Measurements from ENCODE around the gene ZNF335. TPM values are rescaled to one million over a fixed set of nuclear protein-coding genes. Genes with fewer than 3 reads are reported as not detected.
"Not testable (repeated sequence)": the region's sequence is repeated elsewhere in the genome, so short reads cannot be mapped to it uniquely, and the experiment has no call there.

Gene ZNF335
- total RNA-seq, 1 donor from 2014 or later: 16.0 TPM

GRCh38 chr20:45993197-45993951 is 21.4 kb upstream of the ZNF335 start:
- TF ChIP-seq, protein P1, sequence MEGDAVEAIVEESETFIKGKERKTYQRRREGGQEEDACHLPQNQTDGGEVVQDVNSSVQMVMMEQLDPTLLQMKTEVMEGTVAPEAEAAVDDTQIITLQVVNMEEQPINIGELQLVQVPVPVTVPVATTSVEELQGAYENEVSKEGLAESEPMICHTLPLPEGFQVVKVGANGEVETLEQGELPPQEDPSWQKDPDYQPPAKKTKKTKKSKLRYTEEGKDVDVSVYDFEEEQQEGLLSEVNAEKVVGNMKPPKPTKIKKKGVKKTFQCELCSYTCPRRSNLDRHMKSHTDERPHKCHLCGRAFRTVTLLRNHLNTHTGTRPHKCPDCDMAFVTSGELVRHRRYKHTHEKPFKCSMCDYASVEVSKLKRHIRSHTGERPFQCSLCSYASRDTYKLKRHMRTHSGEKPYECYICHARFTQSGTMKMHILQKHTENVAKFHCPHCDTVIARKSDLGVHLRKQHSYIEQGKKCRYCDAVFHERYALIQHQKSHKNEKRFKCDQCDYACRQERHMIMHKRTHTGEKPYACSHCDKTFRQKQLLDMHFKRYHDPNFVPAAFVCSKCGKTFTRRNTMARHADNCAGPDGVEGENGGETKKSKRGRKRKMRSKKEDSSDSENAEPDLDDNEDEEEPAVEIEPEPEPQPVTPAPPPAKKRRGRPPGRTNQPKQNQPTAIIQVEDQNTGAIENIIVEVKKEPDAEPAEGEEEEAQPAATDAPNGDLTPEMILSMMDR (conservative IDR thresholded peaks at IDR 0.05; ENCODE audit: low read depth, low read length): no peak
- H3K4me3 ChIP-seq (ENCODE audit: low read depth, low read length): no peak overlapping the region
- DNase-seq (ENCODE audit: low read depth): peak; percentile 20

DNA sequence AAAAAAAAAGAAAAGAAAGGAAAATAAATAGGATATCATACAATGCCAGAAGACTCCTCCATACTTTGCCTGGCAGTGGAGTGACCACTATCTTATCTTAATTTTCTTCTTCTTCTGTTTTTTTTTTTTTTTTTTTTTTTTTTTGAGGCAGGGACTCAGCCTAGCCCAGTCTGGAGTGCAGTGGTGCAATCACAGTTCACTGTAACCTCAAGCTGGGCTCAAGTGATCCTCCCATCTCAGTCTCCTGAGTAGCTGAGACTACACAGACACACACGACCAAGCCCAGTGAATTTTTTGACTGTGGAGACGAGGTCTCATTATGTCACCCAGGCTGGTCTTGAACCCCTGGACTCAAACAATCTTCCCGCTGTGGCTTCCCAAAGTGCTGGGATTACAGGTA is 19.6 kb upstream of the ZNF335 start:
- H3K4me3 ChIP-seq (ENCODE audit: low read depth, low read length): no peak overlapping the region
- TF ChIP-seq, protein P1 (conservative IDR thresholded peaks at IDR 0.05; ENCODE audit: low read depth, low read length): no peak
- DNase-seq (ENCODE audit: low read depth): no peak

DNA sequence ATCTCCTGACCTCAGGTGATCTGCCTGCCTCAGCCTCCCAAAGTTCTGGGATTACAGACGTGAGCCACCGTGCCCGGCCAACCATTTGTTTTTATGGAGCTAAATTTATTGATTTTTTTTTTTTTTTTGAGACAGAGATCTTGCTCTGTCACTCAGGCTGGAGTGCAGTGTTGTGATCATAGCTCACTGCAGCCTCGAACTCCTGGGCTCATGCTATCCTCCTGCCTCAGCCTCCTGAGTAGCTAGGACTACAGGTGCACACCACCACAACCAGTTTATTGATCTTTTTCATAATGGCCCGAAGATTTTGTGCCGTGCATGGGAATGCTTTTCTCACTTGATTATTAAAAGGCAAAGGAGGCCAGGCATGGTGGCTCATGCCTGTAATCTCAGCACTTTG is 16.8 kb upstream of the ZNF335 start:
- DNase-seq (ENCODE audit: low read depth): not testable (repeated sequence)

DNA sequence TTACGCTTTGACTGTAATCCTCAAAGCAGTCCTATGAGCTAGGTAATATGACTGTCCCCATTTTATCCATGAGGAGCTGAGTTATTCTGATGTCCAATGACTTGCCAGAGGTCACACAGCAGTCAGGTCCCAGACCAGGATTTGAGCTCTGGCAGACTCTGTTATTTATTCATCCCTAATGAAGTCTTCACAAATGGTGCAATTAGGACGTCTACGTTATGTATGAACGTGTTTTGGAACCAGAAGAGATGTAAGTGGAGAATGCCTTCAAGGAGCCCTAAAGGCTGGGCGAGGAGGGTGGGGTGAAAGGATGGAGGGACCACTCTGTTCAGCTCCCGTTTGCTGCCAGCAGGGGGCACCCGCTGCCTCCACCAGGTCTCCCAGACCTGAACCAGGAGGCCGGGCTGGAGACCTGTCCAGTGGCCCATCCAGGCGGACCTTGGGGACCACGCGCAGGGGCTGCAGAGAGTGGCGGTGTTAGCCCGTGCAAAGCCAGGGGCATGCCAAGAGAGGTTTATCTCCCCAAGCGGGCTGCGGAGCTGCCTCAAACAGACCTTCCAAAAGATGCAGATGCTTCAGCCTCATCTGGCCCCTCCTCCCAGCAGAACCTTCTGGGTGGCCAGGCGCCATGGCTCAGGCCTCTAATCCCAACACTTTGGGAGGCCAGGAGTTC is 15.2 kb upstream of the ZNF335 start:
- TF ChIP-seq, protein P1 (conservative IDR thresholded peaks at IDR 0.05; ENCODE audit: low read depth, low read length): peak; percentile 88
- no peak overlapping the region for H3K4me3 ChIP-seq (ENCODE audit: low read depth, low read length)
- DNase-seq (ENCODE audit: low read depth): no peak

More for the DNA sequence above, 16.8 kb upstream of the ZNF335 start:
- not testable (repeated sequence) for H3K4me3 ChIP-seq (ENCODE audit: low read depth, low read length)

GRCh38 chr20:45985573-45985972 is 13.6 kb upstream of the ZNF335 start:
- no peak for DNase-seq (ENCODE audit: low read depth)
- TF ChIP-seq, protein P1 (conservative IDR thresholded peaks at IDR 0.05; ENCODE audit: low read depth, low read length): peak; percentile 32
- no peak overlapping the region for H3K4me3 ChIP-seq (ENCODE audit: low read depth, low read length)

DNA sequence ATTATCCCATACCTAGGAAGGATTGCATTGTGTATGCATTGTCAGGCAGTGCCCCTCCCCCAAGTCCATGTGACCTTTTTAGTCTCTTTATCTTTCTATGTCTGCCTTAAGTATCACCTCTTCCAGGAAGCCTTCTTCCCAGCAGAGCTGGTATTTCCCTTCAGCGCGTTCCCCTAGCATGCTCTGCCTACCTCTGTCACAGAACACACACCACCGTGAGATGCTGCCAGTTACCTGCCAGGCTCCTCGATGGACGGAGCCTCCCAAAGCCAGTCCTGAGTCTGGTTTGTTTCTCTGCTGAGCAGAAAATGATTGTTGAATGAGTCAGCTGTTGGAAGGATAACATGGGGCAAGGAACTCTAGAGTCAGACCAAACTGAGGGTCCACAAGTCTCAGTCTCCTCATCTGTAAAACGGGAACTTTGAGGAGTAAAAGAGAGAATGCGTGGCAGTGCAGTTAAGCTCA is 11.3 kb upstream of the ZNF335 start:
- H3K4me3 ChIP-seq (ENCODE audit: low read depth, low read length): no peak overlapping the region
- no peak for DNase-seq (ENCODE audit: low read depth)
- TF ChIP-seq, protein P1 (conservative IDR thresholded peaks at IDR 0.05; ENCODE audit: low read depth, low read length): no peak

DNA sequence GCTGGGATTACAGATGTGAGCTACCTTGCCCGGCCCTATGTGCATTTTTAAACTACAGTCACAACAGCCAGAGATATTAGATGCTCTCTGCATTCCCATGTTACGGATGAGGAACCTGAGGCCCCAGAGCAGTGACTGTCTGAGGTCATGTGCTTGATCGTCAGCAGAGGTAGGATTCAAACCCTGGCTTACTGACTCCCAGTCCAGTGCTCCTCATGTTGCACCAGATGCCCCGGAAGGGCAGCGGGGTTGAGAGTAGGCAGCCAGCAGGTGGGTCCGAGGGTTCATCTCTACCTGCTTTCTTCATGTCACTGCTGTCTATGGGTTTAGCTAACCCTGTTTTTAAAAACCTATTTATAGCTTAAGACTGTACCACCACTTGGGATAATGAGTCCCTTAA is 9.3 kb upstream of the ZNF335 start:
- DNase-seq (ENCODE audit: low read depth): no peak
- TF ChIP-seq, protein P1 (conservative IDR thresholded peaks at IDR 0.05; ENCODE audit: low read depth, low read length): no peak
- no peak overlapping the region for H3K4me3 ChIP-seq (ENCODE audit: low read depth, low read length)
